GM12872 (cell line): ENCODE data around the gene FLAD1.

ENCODE experiments used
- CTCF ChIP-seq: IDR thresholded peaks from 3 replicates; pipeline ENCODE4 v1.5.1; 2011; ENCODE audit warnings: low read depth, mild to moderate bottlenecking, low read length, moderate library complexity; ENCODE audit not compliant: insufficient read depth

FLAD1 gene

DNA sequence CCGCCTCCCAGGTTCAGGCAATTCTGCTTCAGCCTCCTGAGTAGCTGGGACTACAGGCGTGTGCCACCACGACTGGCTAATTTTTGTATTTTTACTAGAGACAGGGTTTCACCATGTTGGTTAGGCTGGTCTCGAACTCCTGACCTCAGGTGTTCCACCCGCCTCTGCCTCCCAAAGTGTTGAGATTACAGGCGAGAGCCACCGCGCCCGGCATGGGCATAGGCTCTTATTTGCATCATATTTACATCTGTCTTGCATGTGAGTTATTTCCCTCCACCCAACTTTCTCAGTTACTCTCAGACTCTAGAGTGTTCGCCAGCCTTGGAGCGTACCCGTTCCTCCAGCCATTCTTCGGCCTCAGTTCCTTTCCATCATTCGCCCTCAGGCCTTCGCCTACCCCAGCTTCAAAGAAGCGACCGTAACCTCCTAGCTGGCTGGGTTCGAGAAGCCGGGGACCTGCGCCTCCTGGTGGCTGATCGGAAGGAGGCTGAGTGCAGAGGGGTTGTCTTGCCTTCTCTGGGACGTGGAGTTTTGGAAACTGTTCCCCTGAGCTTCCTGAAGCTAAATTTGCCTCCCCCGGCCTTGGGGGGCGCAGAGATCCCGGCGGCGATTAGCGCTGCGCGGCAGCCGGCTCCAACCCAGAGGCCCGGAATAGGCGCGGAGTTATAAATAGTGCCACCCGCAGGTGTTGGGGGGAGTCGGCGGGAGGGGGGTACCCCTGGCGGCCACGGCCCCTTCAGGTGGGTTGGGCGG, 15.8 kb downstream of the FLAD1 start:
- TF ChIP-seq CTCF, result peak; percentile 97

GRCh38 chr1:154999571-155000410, 16.6 kb downstream of the FLAD1 start:
- no peak for TF ChIP-seq CTCF

GRCh38 chr1:155000411-155000725, 17.2 kb downstream of the FLAD1 start:
- no peak for TF ChIP-seq CTCF

GRCh38 chr1:155000726-155001424, 17.7 kb downstream of the FLAD1 start:
- TF ChIP-seq CTCF, result no peak

- no peak for TF ChIP-seq CTCF
These were observed 18.2 kb downstream of the FLAD1 start for GRCh38 chr1:155001425-155001674.

DNA sequence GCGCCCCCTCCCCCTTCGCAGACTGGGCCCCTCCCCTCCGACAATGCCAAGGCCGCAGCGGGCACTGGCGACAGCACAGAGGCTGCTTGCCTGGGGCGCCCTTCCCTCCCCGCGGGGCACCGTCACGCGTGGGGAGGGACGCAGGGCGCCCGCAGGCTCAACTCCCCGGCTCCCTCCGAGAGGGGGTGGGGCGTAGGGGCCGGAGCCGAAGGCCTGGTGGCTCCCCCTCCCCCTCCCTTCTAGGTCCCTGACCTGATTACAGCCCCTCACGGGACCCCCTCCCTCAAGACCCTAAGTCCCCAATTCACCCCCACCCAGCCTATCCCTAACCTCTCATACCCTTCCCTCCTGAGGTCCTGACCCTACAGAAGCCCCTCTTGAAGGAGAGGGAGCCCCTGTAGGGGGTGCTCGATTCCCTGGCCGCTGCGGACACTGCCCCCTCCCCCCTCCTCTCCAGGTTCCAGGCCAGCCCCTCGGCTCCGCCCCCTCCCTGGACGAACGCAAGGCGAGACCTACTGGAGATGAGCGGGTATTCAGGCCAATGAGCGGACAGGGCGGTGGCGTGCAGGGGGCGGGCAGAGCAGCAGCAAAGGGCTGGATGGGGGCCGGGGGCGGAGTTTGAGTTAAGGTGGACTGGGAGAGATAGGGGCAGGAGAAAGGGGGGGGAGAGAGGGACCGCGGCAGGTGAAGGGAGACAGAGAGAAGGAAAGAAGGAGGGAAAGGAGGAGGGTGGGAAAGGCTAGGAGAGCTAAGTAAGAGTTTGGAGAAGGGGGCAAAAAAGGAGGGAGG, 18.7 kb downstream of the FLAD1 start:
- peak; percentile 45; the same call in 2 of the 3 replicates for TF ChIP-seq CTCF

- no peak for TF ChIP-seq CTCF
These were observed 19.5 kb downstream of the FLAD1 start, which contains the start of gene ZBTB7B for GRCh38 chr1:155002464-155003226. TSS of gene ZBTB7B (plus strand) at chr1:155002802. CDS start at chr1:155014661, 11,859 bp downstream.
